Measurements from ENCODE around the gene PEDS1.
A peak's percentile ranks its signal among the peaks of the same experiment; 100 is the strongest.

The PEDS1 gene

GRCh38 chr20:50133041-50133440, 20.5 kb downstream of the PEDS1 start:
- no peak for DNase-seq

- DNase-seq = no peak
These were observed 22.5 kb downstream of the PEDS1 start for GRCh38 chr20:50130995-50131394.

GRCh38 chr20:50130356-50130723, 23.2 kb downstream of the PEDS1 start:
- no peak for DNase-seq

- DNase-seq = no peak
These were observed 23.7 kb downstream of the PEDS1 start for GRCh38 chr20:50129662-50130355.

GRCh38 chr20:50128520-50128905, 25.0 kb downstream of the PEDS1 start:
- no peak for DNase-seq

- DNase-seq = no peak
These were observed 25.7 kb downstream of the PEDS1 start for GRCh38 chr20:50127587-50128519.

- DNase-seq = no peak
These were observed 26.9 kb downstream of the PEDS1 start for GRCh38 chr20:50126662-50127061.

- no peak for DNase-seq
These were observed 28.2 kb downstream of the PEDS1 start for GRCh38 chr20:50125279-50125678.

GRCh38 chr20:50124496-50124895, 29.0 kb downstream of the PEDS1 start:
- DNase-seq = no peak

GRCh38 chr20:50123418-50123817, 30.1 kb downstream of the PEDS1 start:
- DNase-seq = no peak

GRCh38 chr20:50122763-50123162, 30.8 kb downstream of the PEDS1 start:
- DNase-seq = no peak

GRCh38 chr20:50121858-50122271, 31.7 kb downstream of the PEDS1 start:
- no peak for DNase-seq

- DNase-seq = no peak
These were observed 32.4 kb downstream of the PEDS1 start for GRCh38 chr20:50120935-50121693.

GRCh38 chr20:50118203-50118602, 35.3 kb downstream of the PEDS1 start:
- no peak for DNase-seq

GRCh38 chr20:50116368-50116999, 37.0 kb downstream of the PEDS1 start:
- peak; percentile 32 for DNase-seq

GRCh38 chr20:50115591-50116367, 37.7 kb downstream of the PEDS1 start:
- peak; percentile 87 for DNase-seq

GRCh38 chr20:50115041-50115512, 38.4 kb downstream of the PEDS1 start:
- DNase-seq = no peak

GRCh38 chr20:50113420-50114224, 39.9 kb downstream of the PEDS1 start:
- no peak for DNase-seq

GRCh38 chr20:50112512-50113419, 40.8 kb downstream of the PEDS1 start, which contains the start of gene UBE2V1:
Gene UBE2V1 (minus strand): TSS chr20:50113150. CDS start chr20:50113128, 22 bp downstream.
- DNase-seq = peak; percentile 89

All from activated CD4-positive, CD25-positive, alpha-beta regulatory T cell treated with anti-CD3 and anti-CD28 coated beads, Interleukin-2, amount 50 U/mL, for 72 hours (primary cell).